A673 (cell line): Measurements from ENCODE around the gene BCAS2.

Experiments used
- EZH2 ChIP-seq: fragments of 200-600 bp; sonication (generic); IDR thresholded peaks from 2 replicates; pipeline ENCODE4 v1.6.1; 2017; ENCODE audit warnings: borderline replicate concordance, low read depth, mild to moderate bottlenecking, mixed read lengths, antibody characterized with exemption, low read length; ENCODE audit not compliant: poor library complexity, severe bottlenecking
- TF ChIP-seq, protein P1 (sequence below): fragments of 300-800, 200-600 bp; sonication (generic); conservative IDR thresholded peaks from 2 replicates; pipeline ENCODE4 v1.5.1; 2017; ENCODE audit warnings: low read depth, mild to moderate bottlenecking, antibody characterized with exemption, low read length, moderate library complexity, mixed read lengths

DNA sequence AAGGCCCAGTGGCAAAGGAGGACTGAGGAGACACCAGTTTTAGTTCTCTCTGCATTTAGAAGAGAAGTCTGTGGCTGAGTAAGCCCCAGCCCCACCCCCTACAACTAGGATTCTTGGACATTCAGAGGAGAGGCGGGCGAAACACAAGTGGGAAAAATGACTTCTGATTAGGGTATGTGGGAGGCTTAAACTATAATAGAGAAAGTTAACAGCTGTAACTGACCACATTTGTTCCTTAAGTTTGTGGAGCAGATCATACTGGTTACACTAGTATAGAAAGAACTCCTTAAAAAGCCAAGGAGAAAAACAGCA, 59.2 kb downstream of the BCAS2 start:
- TF ChIP-seq EZH2: no peak
- TF ChIP-seq, protein P1, sequence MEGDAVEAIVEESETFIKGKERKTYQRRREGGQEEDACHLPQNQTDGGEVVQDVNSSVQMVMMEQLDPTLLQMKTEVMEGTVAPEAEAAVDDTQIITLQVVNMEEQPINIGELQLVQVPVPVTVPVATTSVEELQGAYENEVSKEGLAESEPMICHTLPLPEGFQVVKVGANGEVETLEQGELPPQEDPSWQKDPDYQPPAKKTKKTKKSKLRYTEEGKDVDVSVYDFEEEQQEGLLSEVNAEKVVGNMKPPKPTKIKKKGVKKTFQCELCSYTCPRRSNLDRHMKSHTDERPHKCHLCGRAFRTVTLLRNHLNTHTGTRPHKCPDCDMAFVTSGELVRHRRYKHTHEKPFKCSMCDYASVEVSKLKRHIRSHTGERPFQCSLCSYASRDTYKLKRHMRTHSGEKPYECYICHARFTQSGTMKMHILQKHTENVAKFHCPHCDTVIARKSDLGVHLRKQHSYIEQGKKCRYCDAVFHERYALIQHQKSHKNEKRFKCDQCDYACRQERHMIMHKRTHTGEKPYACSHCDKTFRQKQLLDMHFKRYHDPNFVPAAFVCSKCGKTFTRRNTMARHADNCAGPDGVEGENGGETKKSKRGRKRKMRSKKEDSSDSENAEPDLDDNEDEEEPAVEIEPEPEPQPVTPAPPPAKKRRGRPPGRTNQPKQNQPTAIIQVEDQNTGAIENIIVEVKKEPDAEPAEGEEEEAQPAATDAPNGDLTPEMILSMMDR: no peak
